ENCODE data around the gene NFASC. TPM values are rescaled to one million over a fixed set of nuclear protein-coding genes. Genes with fewer than 3 reads are reported as not detected.

Gene NFASC
- total and polyA plus RNA-seq, 4 donors: 0.23 to 5.4 (median 1.9) TPM

GRCh38 chr1:204846546-204846945, 24.1 kb upstream of the NFASC start:
- no peaks in the 10 kb centered on the region for H3K9me3 ChIP-seq (ENCODE audit: control insufficient read depth in 4 of 4, low read length in 3 of 4)
- H3K27me3 ChIP-seq (ENCODE audit: control insufficient read depth in 4 of 4, insufficient read depth in 4 of 4, low read length in 3 of 4): no peaks in the 10 kb centered on the region
- no peak overlapping the region for H3K27ac ChIP-seq (ENCODE audit: low read depth in 1 of 2, low read length in 2 of 2)
- no peaks in the 10 kb centered on the region for H3K36me3 ChIP-seq (ENCODE audit: control insufficient read depth in 4 of 4, insufficient read depth in 3 of 4, low read depth in 1 of 4, low read length in 3 of 4)
- no peaks in the 10 kb centered on the region for H3K4me1 ChIP-seq (ENCODE audit: control insufficient read depth in 4 of 4, insufficient read depth in 4 of 4, low read length in 3 of 4)
- no peak for TF ChIP-seq ZBTB33 (IDR thresholded peaks at IDR 0.05)
- TF ChIP-seq ATF3 (IDR thresholded peaks at IDR 0.05): no peak
- no peak for TF ChIP-seq MAX (IDR thresholded peaks at IDR 0.05)
- TF ChIP-seq SP1 (IDR thresholded peaks at IDR 0.05): no peak
- TF ChIP-seq JUND (IDR thresholded peaks at IDR 0.05): no peak
- no peak for TF ChIP-seq NR2F2 (IDR thresholded peaks at IDR 0.05)
- TF ChIP-seq FOXA2 (IDR thresholded peaks at IDR 0.05): no peak
- TF ChIP-seq RAD21 (IDR thresholded peaks at IDR 0.05): no peak
- TF ChIP-seq, protein P1, sequence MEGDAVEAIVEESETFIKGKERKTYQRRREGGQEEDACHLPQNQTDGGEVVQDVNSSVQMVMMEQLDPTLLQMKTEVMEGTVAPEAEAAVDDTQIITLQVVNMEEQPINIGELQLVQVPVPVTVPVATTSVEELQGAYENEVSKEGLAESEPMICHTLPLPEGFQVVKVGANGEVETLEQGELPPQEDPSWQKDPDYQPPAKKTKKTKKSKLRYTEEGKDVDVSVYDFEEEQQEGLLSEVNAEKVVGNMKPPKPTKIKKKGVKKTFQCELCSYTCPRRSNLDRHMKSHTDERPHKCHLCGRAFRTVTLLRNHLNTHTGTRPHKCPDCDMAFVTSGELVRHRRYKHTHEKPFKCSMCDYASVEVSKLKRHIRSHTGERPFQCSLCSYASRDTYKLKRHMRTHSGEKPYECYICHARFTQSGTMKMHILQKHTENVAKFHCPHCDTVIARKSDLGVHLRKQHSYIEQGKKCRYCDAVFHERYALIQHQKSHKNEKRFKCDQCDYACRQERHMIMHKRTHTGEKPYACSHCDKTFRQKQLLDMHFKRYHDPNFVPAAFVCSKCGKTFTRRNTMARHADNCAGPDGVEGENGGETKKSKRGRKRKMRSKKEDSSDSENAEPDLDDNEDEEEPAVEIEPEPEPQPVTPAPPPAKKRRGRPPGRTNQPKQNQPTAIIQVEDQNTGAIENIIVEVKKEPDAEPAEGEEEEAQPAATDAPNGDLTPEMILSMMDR (IDR thresholded peaks at IDR 0.05; ENCODE audit: low read depth, low read length, missing input control): no peak
- no peak for TF ChIP-seq RXRA (IDR thresholded peaks at IDR 0.05)
- TF ChIP-seq, protein P2, sequence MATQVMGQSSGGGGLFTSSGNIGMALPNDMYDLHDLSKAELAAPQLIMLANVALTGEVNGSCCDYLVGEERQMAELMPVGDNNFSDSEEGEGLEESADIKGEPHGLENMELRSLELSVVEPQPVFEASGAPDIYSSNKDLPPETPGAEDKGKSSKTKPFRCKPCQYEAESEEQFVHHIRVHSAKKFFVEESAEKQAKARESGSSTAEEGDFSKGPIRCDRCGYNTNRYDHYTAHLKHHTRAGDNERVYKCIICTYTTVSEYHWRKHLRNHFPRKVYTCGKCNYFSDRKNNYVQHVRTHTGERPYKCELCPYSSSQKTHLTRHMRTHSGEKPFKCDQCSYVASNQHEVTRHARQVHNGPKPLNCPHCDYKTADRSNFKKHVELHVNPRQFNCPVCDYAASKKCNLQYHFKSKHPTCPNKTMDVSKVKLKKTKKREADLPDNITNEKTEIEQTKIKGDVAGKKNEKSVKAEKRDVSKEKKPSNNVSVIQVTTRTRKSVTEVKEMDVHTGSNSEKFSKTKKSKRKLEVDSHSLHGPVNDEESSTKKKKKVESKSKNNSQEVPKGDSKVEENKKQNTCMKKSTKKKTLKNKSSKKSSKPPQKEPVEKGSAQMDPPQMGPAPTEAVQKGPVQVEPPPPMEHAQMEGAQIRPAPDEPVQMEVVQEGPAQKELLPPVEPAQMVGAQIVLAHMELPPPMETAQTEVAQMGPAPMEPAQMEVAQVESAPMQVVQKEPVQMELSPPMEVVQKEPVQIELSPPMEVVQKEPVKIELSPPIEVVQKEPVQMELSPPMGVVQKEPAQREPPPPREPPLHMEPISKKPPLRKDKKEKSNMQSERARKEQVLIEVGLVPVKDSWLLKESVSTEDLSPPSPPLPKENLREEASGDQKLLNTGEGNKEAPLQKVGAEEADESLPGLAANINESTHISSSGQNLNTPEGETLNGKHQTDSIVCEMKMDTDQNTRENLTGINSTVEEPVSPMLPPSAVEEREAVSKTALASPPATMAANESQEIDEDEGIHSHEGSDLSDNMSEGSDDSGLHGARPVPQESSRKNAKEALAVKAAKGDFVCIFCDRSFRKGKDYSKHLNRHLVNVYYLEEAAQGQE (IDR thresholded peaks at IDR 0.05): no peak
- no peak for TF ChIP-seq HNF4G (IDR thresholded peaks at IDR 0.05)
- 78% methylated on average over 3 of the region's 3 CpGs for WGBS
- H3K9ac ChIP-seq (ENCODE audit: low read depth in 1 of 2, low read length in 2 of 2): no peak overlapping the region
- DNase-seq (ENCODE audit: low spot score): no peak
- H3K4me3 ChIP-seq (ENCODE audit: low read depth in 1 of 3, low read length in 3 of 3): no peak overlapping the region

- Histone ChIP-seq H3K9ac (ENCODE audit: low read depth in 1 of 2, low read length in 2 of 2) (no peak overlapping the region), H3K36me3 (ENCODE audit: control insufficient read depth in 4 of 4, insufficient read depth in 3 of 4, low read depth in 1 of 4, low read length in 3 of 4) (no peaks in the 10 kb centered on the region), H3K27me3 (ENCODE audit: control insufficient read depth in 4 of 4, insufficient read depth in 4 of 4, low read length in 3 of 4) (no peaks in the 10 kb centered on the region), H3K27ac (ENCODE audit: low read depth in 1 of 2, low read length in 2 of 2) (no peak overlapping the region), H3K9me3 (ENCODE audit: control insufficient read depth in 4 of 4, low read length in 3 of 4) (no peaks in the 10 kb centered on the region), H3K4me3 (ENCODE audit: low read depth in 1 of 3, low read length in 3 of 3) (no peak overlapping the region), H3K4me1 (ENCODE audit: control insufficient read depth in 4 of 4, insufficient read depth in 4 of 4, low read length in 3 of 4) (no peaks in the 10 kb centered on the region)
- peak; percentile 9 to 20 for TF ChIP-seq RXRA (IDR thresholded peaks at IDR 0.05)
- TF ChIP-seq EGR1 (IDR thresholded peaks at IDR 0.05; ENCODE audit: low read depth in 2 of 2): no peak
- no peak for TF ChIP-seq SP1 (IDR thresholded peaks at IDR 0.05)
- TF ChIP-seq YY1 (IDR thresholded peaks at IDR 0.05): no peak
- no peak for TF ChIP-seq JUND (IDR thresholded peaks at IDR 0.05)
- TF ChIP-seq FOXA2 (IDR thresholded peaks at IDR 0.05): no peak
- TF ChIP-seq NR2F2 (IDR thresholded peaks at IDR 0.05): no peak
- no peak for DNase-seq (ENCODE audit: low spot score)
- WGBS: 48% methylated on average over 5 of the region's 5 CpGs
These were observed 22.1 kb upstream of the NFASC start for GRCh38 chr1:204848579-204848978.
